CD14-positive monocyte (primary cell): ENCODE data around the gene SMURF2. TPM values are rescaled to one million over a fixed set of nuclear protein-coding genes. Genes with fewer than 3 reads are reported as not detected.

Source experiments
- DNase-seq, 3 donors: peaks; one replicate each; pipeline ENCODE4 v3.0.0-alpha.2; 2011 to 2022
- H2AFZ ChIP-seq: 2 replicates; pipeline ENCODE4 v1.6.0; 2012; ENCODE audit warnings: mild to moderate bottlenecking, low read depth, low read length, inconsistent platforms; ENCODE audit not compliant: insufficient read depth, poor library complexity, severe bottlenecking
- H3K27ac ChIP-seq, 2 donors: 1 replicate in 1 of 2; 2 replicates in 1 of 2; pipeline ENCODE4 v1.5.1; 2012 to 2013; ENCODE audit warnings: low read length in 2 of 2, control low read depth in 1 of 2, inconsistent platforms in 1 of 2, low read depth in 1 of 2, mild to moderate bottlenecking in 1 of 2
- H3K27me3 ChIP-seq, 2 donors: one replicate each; pipeline versions ENCODE4 v1.6.0 to v1.6.1; 2011 to 2013; ENCODE audit warnings: low read length in 2 of 2; ENCODE audit not compliant: control insufficient read depth in 2 of 2, insufficient read depth in 2 of 2
- H3K36me3 ChIP-seq, 2 donors: replicated peaks in 1 of 2; 1 replicate in 1 of 2; 2 replicates in 1 of 2; pipeline versions ENCODE4 v1.5.1 to v1.6.1; 2012 to 2013; ENCODE audit warnings: low read length in 2 of 2, control low read depth in 1 of 2, inconsistent platforms in 1 of 2, mild to moderate bottlenecking in 1 of 2; ENCODE audit not compliant: insufficient read depth in 2 of 2, control insufficient read depth in 1 of 2
- H3K4me1 ChIP-seq, 2 donors: 1 replicate in 1 of 2; 2 replicates in 1 of 2; pipeline versions ENCODE4 v1.5.1 to v1.6.1; 2012 to 2013; ENCODE audit warnings: low read length in 2 of 2, control low read depth in 1 of 2, inconsistent platforms in 1 of 2, mild to moderate bottlenecking in 1 of 2, moderate library complexity in 1 of 2; ENCODE audit not compliant: insufficient read depth in 2 of 2, control insufficient read depth in 1 of 2
- H3K4me2 ChIP-seq: replicated peaks from 2 replicates; pipeline ENCODE3; 2012; ENCODE audit warnings: low read length, moderate library complexity, mild to moderate bottlenecking; ENCODE audit not compliant: poor library complexity, severe bottlenecking; ENCODE audit errors: extremely low read depth
- H3K4me3 ChIP-seq, 3 experiments: fragments of 200-600 bp in 1 of 3; sonication (generic) in 1 of 3; replicated peaks in 1 of 3; 1 replicate in 2 of 3; 2 replicates in 1 of 3; pipeline ENCODE4 v1.5.1; 2011 to 2013; ENCODE audit warnings: low read length in 3 of 3, mild to moderate bottlenecking in 3 of 3, control low read depth in 2 of 3, low read depth in 2 of 3, inconsistent platforms in 1 of 3, moderate library complexity in 1 of 3
- H3K79me2 ChIP-seq: 2 replicates; pipeline ENCODE4 v1.6.0; 2012; ENCODE audit warnings: mild to moderate bottlenecking, control low read depth, inconsistent platforms, low read length, moderate library complexity; ENCODE audit not compliant: insufficient read depth
- H3K9ac ChIP-seq: 2 replicates; pipeline ENCODE4 v1.6.0; 2017; ENCODE audit warnings: low read length, mild to moderate bottlenecking; ENCODE audit not compliant: insufficient read depth, poor library complexity, severe bottlenecking
- H3K9me3 ChIP-seq, 2 donors: replicated peaks in 1 of 2; 1 replicate in 1 of 2; 2 replicates in 1 of 2; pipeline versions ENCODE4 v1.5.1 to v1.6.1; 2012 to 2013; ENCODE audit warnings: low read length in 2 of 2, control low read depth in 1 of 2; ENCODE audit not compliant: control insufficient read depth in 1 of 2, insufficient read depth in 1 of 2
- H4K20me1 ChIP-seq: 2 replicates; pipeline ENCODE4 v1.6.0; 2012; ENCODE audit warnings: mild to moderate bottlenecking, low read length, control low read depth, moderate library complexity; ENCODE audit not compliant: insufficient read depth
- H3K27ac Mint-ChIP-seq, 7 donors: one replicate each; pipeline ENCODE4 v1.8.0; 2020; ENCODE audit warnings: mild to moderate bottlenecking in 7 of 7, mixed read lengths in 7 of 7, moderate library complexity in 6 of 7, inconsistent platforms in 2 of 7
- H3K27me3 Mint-ChIP-seq, 3 donors: one replicate each; pipeline ENCODE4 v1.8.0; 2021 to 2022; ENCODE audit warnings: low read depth in 3 of 3, mild to moderate bottlenecking in 3 of 3, mixed read lengths in 3 of 3, moderate library complexity in 3 of 3, inconsistent platforms in 1 of 3
- H3K36me3 Mint-ChIP-seq, 2 donors: one replicate each; pipeline ENCODE4 v1.8.0; 2020; ENCODE audit warnings: mixed read lengths in 2 of 2, inconsistent platforms in 1 of 2, mild to moderate bottlenecking in 1 of 2
- H3K4me1 Mint-ChIP-seq: one replicate; pipeline ENCODE4 v1.8.0; 2020; ENCODE audit warnings: mild to moderate bottlenecking, mixed read lengths
- H3K4me3 Mint-ChIP-seq, 2 donors: one replicate each; pipeline ENCODE4 v1.8.0; 2020; ENCODE audit warnings: mild to moderate bottlenecking in 2 of 2, mixed read lengths in 2 of 2, moderate library complexity in 1 of 2
- H3K9me3 Mint-ChIP-seq, 7 donors: one replicate each; pipeline ENCODE4 v1.8.0; 2020 to 2022; ENCODE audit warnings: mixed read lengths in 7 of 7, mild to moderate bottlenecking in 6 of 7, moderate library complexity in 6 of 7, inconsistent platforms in 2 of 7
- CTCF ChIP-seq: fragments of 200-600 bp; IDR thresholded peaks from one replicate; pipeline ENCODE4 v1.8.0; 2022; ENCODE audit warnings: antibody characterized with exemption, mild to moderate bottlenecking
- WGBS: methylation state at CpG from one replicate; pipeline ENCODE4 v1.1.5; 2013; ENCODE audit warnings: missing lambda C conversion rate; ENCODE audit not compliant: insufficient coverage; 5-methylcytosine and 5-hydroxymethylcytosine counted together
- intact Hi-C, 2 donors: fragments of 100-400 bp; cut with micrococcal nuclease; formaldehyde crosslinking; loops; one replicate each; pipeline versions ENCODE4 v1.15.0 to v1.15.1; 2023
- polyA plus RNA-seq, 3 donors: library from polyadenylated mRNA; depleted of rRNA in 1 of 3; unstranded in 2 of 3; stranded (reverse) in 1 of 3; fragments of 300-500 nt in 2 of 3; fragments of >200 nt in 1 of 3; fragmentation: Illumina TruSeq in 2 of 3; gene quantifications; 1 replicate in 2 of 3; 2 replicates in 1 of 3; pipeline ENCODE4 v1.2.3, GENCODE V29; 2012 to 2021

SMURF2 gene
- polyA plus RNA-seq, 3 donors = 2.2 to 12.9 (median 4.5) TPM

GRCh38 chr17:64544742-64545141, 117.4 kb downstream of the SMURF2 start:
- Mint-ChIP-seq H3K4me1 (no peaks in the 10 kb centered on the region), H3K36me3 (peaks cover 61 to 77% of the 10 kb centered on the region in 2 donors), H3K27ac (no peak overlapping the region), H3K4me3 (no peak overlapping the region), H3K27me3 (peaks cover 0 to 2% (median 0%) of the 10 kb centered on the region in 3 donors), H3K9me3 (no peaks in the 10 kb centered on the region)
- intact Hi-C loops = no loop called here
- H3K4me1 ChIP-seq = no peaks in the 10 kb centered on the region
- H3K27ac ChIP-seq = no peak overlapping the region
- peaks cover 3% of the 10 kb centered on the region for H4K20me1 ChIP-seq
- no peaks in the 10 kb centered on the region for H3K9me3 ChIP-seq
- WGBS = no CpG with 5 or more reads among the region's 2 CpGs
- H3K79me2 ChIP-seq = no peaks in the 10 kb centered on the region
- no peak overlapping the region for H3K4me2 ChIP-seq
- no peak overlapping the region for H2AFZ ChIP-seq
- no peaks in the 10 kb centered on the region for H3K27me3 ChIP-seq
- no peak for TF ChIP-seq CTCF
- no peak overlapping the region for H3K9ac ChIP-seq
- DNase-seq = no peak
- no peak overlapping the region for H3K4me3 ChIP-seq
- H3K36me3 ChIP-seq = peaks cover 72 to 96% of the 10 kb centered on the region in 2 donors

- H3K4me2 ChIP-seq = no peak overlapping the region
- no peaks in the 10 kb centered on the region for H3K27me3 ChIP-seq
- 94% methylated on average over 2 of the region's 5 CpGs for WGBS
- DNase-seq = no peak
- peak overlapping the region in 1 of 7 donors; percentile 46 for H3K27ac Mint-ChIP-seq
- H3K36me3 ChIP-seq = peaks cover 75 to 96% of the 10 kb centered on the region in 2 donors
- no peaks in the 10 kb centered on the region for H3K79me2 ChIP-seq
- no peak overlapping the region for H2AFZ ChIP-seq
- intact Hi-C loops = no loop called here
- H3K27ac ChIP-seq = no peak overlapping the region
- peaks cover 0 to 2% (median 0%) of the 10 kb centered on the region in 7 donors for H3K9me3 Mint-ChIP-seq
- H3K4me1 ChIP-seq = no peaks in the 10 kb centered on the region
- no peak for TF ChIP-seq CTCF
- H3K27me3 Mint-ChIP-seq = no peaks in the 10 kb centered on the region
- no peak overlapping the region for H3K4me3 ChIP-seq
- H4K20me1 ChIP-seq = peaks cover 3% of the 10 kb centered on the region
- no peak overlapping the region for H3K9ac ChIP-seq
- no peak overlapping the region for H3K4me3 Mint-ChIP-seq
- no peaks in the 10 kb centered on the region for H3K4me1 Mint-ChIP-seq
- H3K36me3 Mint-ChIP-seq = peaks cover 66 to 79% of the 10 kb centered on the region in 2 donors
- no peaks in the 10 kb centered on the region for H3K9me3 ChIP-seq
Measured at GRCh38 chr17:64540118-64540776, 121.9 kb downstream of the SMURF2 start.
